OCI-LY3 (cell line): ENCODE results near the gene ARMC9.

Experiments
- EZH2phosphoT487 ChIP-seq: fragments of 200-600 bp; shearing (Covaris generic); IDR thresholded peaks from 2 replicates; pipeline ENCODE4 v1.6.1; 2018; ENCODE audit warnings: antibody characterized with exemption, mixed run types, low read depth
- TF ChIP-seq, protein P1 (sequence below): fragments of 200-600, 300-600 bp; sonication (generic); IDR thresholded peaks from 2 replicates; pipeline ENCODE4 v1.5.1; 2014; ENCODE audit warnings: antibody characterized with exemption, low read length, low read depth

GRCh38 chr2:231174211-231174651 is 24.2 kb upstream of the ARMC9 start:
- TF ChIP-seq, protein P1, sequence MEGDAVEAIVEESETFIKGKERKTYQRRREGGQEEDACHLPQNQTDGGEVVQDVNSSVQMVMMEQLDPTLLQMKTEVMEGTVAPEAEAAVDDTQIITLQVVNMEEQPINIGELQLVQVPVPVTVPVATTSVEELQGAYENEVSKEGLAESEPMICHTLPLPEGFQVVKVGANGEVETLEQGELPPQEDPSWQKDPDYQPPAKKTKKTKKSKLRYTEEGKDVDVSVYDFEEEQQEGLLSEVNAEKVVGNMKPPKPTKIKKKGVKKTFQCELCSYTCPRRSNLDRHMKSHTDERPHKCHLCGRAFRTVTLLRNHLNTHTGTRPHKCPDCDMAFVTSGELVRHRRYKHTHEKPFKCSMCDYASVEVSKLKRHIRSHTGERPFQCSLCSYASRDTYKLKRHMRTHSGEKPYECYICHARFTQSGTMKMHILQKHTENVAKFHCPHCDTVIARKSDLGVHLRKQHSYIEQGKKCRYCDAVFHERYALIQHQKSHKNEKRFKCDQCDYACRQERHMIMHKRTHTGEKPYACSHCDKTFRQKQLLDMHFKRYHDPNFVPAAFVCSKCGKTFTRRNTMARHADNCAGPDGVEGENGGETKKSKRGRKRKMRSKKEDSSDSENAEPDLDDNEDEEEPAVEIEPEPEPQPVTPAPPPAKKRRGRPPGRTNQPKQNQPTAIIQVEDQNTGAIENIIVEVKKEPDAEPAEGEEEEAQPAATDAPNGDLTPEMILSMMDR: no peak
- no peak for TF ChIP-seq EZH2phosphoT487
